ENCODE measurements around the gene SMOC1.

DNA sequence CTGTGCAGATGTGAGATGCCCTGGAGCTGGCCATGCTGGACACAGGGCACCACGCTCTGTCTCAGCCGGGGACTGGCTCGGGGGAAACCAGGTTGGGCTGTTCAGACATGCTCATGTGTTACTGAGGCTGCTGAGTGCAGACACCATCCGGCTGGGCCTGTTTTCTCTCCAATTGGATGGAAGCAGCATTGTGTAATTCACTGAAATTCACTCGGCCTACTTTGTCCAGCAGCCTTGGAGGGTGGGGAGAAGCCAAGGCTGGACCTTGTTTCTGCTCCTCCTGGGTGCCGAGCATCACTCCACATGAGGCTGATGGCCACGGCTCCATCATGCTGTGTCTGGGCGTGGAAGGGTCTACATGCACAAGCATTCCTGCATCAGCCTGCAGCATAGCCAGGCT lies 130.7 kb downstream of the SMOC1 start:
- TF ChIP-seq, protein P1, sequence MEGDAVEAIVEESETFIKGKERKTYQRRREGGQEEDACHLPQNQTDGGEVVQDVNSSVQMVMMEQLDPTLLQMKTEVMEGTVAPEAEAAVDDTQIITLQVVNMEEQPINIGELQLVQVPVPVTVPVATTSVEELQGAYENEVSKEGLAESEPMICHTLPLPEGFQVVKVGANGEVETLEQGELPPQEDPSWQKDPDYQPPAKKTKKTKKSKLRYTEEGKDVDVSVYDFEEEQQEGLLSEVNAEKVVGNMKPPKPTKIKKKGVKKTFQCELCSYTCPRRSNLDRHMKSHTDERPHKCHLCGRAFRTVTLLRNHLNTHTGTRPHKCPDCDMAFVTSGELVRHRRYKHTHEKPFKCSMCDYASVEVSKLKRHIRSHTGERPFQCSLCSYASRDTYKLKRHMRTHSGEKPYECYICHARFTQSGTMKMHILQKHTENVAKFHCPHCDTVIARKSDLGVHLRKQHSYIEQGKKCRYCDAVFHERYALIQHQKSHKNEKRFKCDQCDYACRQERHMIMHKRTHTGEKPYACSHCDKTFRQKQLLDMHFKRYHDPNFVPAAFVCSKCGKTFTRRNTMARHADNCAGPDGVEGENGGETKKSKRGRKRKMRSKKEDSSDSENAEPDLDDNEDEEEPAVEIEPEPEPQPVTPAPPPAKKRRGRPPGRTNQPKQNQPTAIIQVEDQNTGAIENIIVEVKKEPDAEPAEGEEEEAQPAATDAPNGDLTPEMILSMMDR (IDR thresholded peaks at IDR 0.05), result no peak
- TF ChIP-seq EP300 (IDR thresholded peaks at IDR 0.05), result no peak
- TF ChIP-seq POLR2A (IDR thresholded peaks at IDR 0.05), result no peak
- TF ChIP-seq POLR2AphosphoS5 (IDR thresholded peaks at IDR 0.05), result no peak

Measured in stomach (tissue), 4 donors.